ENCODE measurements around the gene GP1BB. TPM values are rescaled to one million over a fixed set of nuclear protein-coding genes. Genes with fewer than 3 reads are reported as not detected.

GP1BB gene
- total RNA-seq, 4 donors from 2014 or later = 0.76 to 7.4 (median 6.4) TPM; not detected in 1

DNA sequence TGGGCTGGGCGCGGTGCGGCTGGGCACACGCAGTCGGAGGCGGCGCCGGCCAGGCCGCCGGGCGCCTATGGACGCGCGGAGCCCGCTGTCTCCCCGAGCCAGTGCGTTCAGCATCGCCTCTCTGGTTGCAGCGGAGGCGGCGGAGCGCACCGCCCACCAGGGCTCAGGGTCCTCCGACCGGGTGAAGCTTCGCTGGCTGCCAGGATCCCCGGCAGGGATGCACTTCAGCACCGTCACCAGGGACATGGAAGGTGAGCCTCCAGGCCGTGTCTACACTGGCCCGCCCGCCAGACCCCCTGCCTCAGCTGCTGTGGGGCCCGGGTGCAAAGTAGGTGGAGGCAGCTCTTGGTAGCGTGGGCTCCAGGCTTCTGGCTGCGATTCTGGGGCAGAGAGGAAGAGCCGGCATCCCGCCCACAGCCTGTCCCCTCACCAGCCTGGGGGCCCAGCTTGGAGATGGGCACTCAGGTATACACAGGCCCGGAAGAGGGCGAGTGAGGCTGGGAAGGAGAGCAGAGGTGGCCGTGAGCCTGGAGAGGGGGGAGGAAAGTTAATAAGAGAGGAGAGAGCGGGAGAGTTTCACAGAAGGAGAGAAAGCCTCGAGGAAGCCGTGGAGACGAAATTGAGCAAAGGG, 36.2 kb downstream of the GP1BB start:
- Histone ChIP-seq H3K27ac (no peak overlapping the region), H3K9me3 (no peaks in the 10 kb centered on the region), H3K4me1 (peaks cover 0 to 26% of the 10 kb centered on the region in 2 donors), H3K4me3 (no peak overlapping the region), H3K36me3 (no peaks in the 10 kb centered on the region), H3K27me3 (peaks cover 18 to 45% of the 10 kb centered on the region in 2 donors)
- TF ChIP-seq POLR2A (IDR thresholded peaks at IDR 0.05) (no peak), CTCF (IDR thresholded peaks at IDR 0.05) (no peak)
- no peak for DNase-seq
- intact Hi-C loops (cut with DNase I; ENCODE audit: low total_unique reads) = no loop called here

GRCh38 chr22:19760058-19760950, 37.0 kb downstream of the GP1BB start, which contains the start of gene TBX1:
TBX1 (plus strand) TSS chr22:19760778; CDS start chr22:19760844, 66 bp downstream.
- no peak for DNase-seq
- H3K4me1 ChIP-seq = peaks cover 0 to 21% of the 10 kb centered on the region in 2 donors

GRCh38 chr22:19760951-19761724, 37.8 kb downstream of the GP1BB start:
- no peak overlapping the region for H3K27ac ChIP-seq
- H3K27me3 ChIP-seq = peaks cover 14 to 39% of the 10 kb centered on the region in 2 donors
- TF ChIP-seq POLR2A (IDR thresholded peaks at IDR 0.05) (no peak), CTCF (IDR thresholded peaks at IDR 0.05) (no peak)
- peaks cover 0 to 18% of the 10 kb centered on the region in 2 donors for H3K4me1 ChIP-seq
- H3K4me3 ChIP-seq = no peak overlapping the region
- H3K9me3 ChIP-seq = no peaks in the 10 kb centered on the region
- no peak for DNase-seq
- intact Hi-C loops (cut with DNase I; ENCODE audit: low total_unique reads) = no loop called here
- no peaks in the 10 kb centered on the region for H3K36me3 ChIP-seq

More at GRCh38 chr22:19760058-19760950, 37.0 kb downstream of the GP1BB start, which contains the start of gene TBX1:
- peaks cover 15 to 45% of the 10 kb centered on the region in 2 donors for H3K27me3 ChIP-seq
- H3K4me3 ChIP-seq = no peak within 1 kb of the TSS
- H3K27ac ChIP-seq = no peak within 1 kb of the TSS
- intact Hi-C loops (cut with DNase I; ENCODE audit: low total_unique reads) = no loop called here
- H3K36me3 ChIP-seq = no peaks in the 10 kb centered on the region
- H3K9me3 ChIP-seq = no peaks in the 10 kb centered on the region
- TF ChIP-seq POLR2A (IDR thresholded peaks at IDR 0.05) (no peak), CTCF (IDR thresholded peaks at IDR 0.05) (no peak)

GRCh38 chr22:19761725-19762567, 38.6 kb downstream of the GP1BB start:
- Histone ChIP-seq H3K36me3 (no peaks in the 10 kb centered on the region), H3K27me3 (peaks cover 9 to 34% of the 10 kb centered on the region in 2 donors), H3K9me3 (no peaks in the 10 kb centered on the region), H3K27ac (no peak overlapping the region), H3K4me1 (peaks cover 0 to 12% of the 10 kb centered on the region in 2 donors), H3K4me3 (no peak overlapping the region)
- intact Hi-C loops (cut with DNase I; ENCODE audit: low total_unique reads) = no loop called here
- no peak for TF ChIP-seq CTCF (IDR thresholded peaks at IDR 0.05)
- TF ChIP-seq POLR2A (IDR thresholded peaks at IDR 0.05) = no peak
- DNase-seq = no peak
